ENCODE measurements around the gene BEST4. TPM values are rescaled to one million over a fixed set of nuclear protein-coding genes. Genes with fewer than 3 reads are reported as not detected.

The BEST4 gene
- total RNA-seq, 2 experiments from 2014 or later = 0.44 to 3.1 TPM

DNA sequence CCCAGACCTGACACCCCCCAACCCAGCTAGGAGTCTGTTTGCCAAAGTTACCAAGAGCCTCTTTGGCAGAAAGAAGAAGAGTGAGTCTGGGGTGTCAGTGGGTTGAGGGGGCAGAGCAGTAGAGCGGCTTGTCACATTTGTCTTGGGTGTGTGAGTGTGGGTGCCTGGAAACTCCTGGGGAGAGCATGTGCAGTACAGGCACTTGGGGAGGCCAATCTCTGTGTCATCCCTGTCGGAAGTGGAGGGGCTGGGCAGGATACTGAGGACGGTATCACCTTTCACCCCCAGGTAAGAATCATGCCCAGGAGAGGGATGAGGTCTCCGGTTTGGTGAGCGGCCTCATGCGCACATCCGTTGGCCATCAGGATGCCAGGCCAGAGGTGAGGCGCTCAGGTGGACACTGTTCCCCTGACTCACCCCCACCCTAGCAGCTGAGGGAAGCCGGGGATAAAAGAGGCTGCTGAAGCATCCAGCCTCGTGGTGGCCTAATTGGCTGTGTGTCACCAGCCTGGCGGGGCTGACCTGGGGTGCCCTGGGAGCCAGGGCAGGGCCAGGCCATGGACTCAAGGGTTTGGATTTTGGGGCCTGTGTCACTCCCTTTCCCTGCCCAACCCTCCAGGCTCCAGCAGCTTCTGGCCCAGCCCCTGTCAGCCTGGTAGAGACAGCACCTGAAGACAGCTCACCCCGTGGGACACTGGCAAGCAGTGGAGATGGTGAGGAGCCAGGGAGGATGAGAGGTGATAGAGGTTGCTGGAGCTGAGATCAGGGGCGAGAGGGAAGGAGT, 15.5 kb upstream of the BEST4 start:
- no TSS peak for BruUV-seq (replicated peaks)
- peaks cover 47% of the 10 kb centered on the region for H3K4me1 ChIP-seq (ENCODE audit: insufficient read depth, low read length, poor library complexity, severe bottlenecking)
- H3K9me2 ChIP-seq (ENCODE audit: insufficient read depth, low read length) = no peaks in the 10 kb centered on the region
- CTCF ChIA-PET (ENCODE audit: unreplicated experiment) = no interaction called here
- H2AFZ ChIP-seq (ENCODE audit: low read length) = no peak overlapping the region
- H3K4me2 ChIP-seq (ENCODE audit: low read length) = no peak overlapping the region
- H3K4me3 ChIP-seq (ENCODE audit: low read depth, low read length, poor library complexity, severe bottlenecking) = no peak overlapping the region
- DNase-seq (ENCODE audit: low spot score) = no peak
- no peaks in the 10 kb centered on the region for H3K9me3 ChIP-seq (ENCODE audit: low read length)
- H3K27ac ChIP-seq (ENCODE audit: low read depth, low read length, poor library complexity, severe bottlenecking) = no peak overlapping the region
- no peaks in the 10 kb centered on the region for H3K79me2 ChIP-seq (ENCODE audit: insufficient read depth, low read depth, low read length)
- no peak for TF ChIP-seq EZH2phosphoT487 (IDR thresholded peaks at IDR 0.05; ENCODE audit: borderline replicate concordance, low read depth, low read length)
- TF ChIP-seq, protein P1, sequence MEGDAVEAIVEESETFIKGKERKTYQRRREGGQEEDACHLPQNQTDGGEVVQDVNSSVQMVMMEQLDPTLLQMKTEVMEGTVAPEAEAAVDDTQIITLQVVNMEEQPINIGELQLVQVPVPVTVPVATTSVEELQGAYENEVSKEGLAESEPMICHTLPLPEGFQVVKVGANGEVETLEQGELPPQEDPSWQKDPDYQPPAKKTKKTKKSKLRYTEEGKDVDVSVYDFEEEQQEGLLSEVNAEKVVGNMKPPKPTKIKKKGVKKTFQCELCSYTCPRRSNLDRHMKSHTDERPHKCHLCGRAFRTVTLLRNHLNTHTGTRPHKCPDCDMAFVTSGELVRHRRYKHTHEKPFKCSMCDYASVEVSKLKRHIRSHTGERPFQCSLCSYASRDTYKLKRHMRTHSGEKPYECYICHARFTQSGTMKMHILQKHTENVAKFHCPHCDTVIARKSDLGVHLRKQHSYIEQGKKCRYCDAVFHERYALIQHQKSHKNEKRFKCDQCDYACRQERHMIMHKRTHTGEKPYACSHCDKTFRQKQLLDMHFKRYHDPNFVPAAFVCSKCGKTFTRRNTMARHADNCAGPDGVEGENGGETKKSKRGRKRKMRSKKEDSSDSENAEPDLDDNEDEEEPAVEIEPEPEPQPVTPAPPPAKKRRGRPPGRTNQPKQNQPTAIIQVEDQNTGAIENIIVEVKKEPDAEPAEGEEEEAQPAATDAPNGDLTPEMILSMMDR (conservative IDR thresholded peaks at IDR 0.05; ENCODE audit: low read length) = no peak
- intact Hi-C loops (cut with micrococcal nuclease; ENCODE audit: unreplicated experiment) = no loop called here
- no peaks in the 10 kb centered on the region for H4K20me1 ChIP-seq (ENCODE audit: insufficient read depth, low read length)
- POLR2A ChIA-PET = interaction anchor here (1.1 kb wide), 1 partner anchor 62 kb away, joined by 3 read pairs; no protein-coding TSS in a partner anchor
- H3K36me3 ChIP-seq (ENCODE audit: insufficient read depth, low read length) = peaks cover 15% of the 10 kb centered on the region

DNA sequence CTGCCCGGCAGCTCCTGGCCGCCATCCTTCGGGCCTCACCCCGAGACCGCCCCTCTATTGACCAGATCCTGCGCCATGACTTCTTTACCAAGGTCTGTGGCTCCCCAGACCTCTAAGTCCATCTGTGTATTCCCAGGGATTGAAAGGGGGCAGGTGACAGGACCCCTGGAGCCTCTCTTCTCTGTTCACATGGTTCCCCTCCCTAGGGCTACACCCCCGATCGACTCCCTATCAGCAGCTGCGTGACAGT, 15.0 kb upstream of the BEST4 start:
- Histone ChIP-seq H3K79me2 (ENCODE audit: insufficient read depth, low read depth, low read length) (no peaks in the 10 kb centered on the region), H3K4me3 (ENCODE audit: low read depth, low read length, poor library complexity, severe bottlenecking) (no peak overlapping the region), H3K36me3 (ENCODE audit: insufficient read depth, low read length) (peaks cover 15% of the 10 kb centered on the region), H4K20me1 (ENCODE audit: insufficient read depth, low read length) (no peaks in the 10 kb centered on the region), H3K9me3 (ENCODE audit: low read length) (no peaks in the 10 kb centered on the region), H3K4me2 (ENCODE audit: low read length) (no peak overlapping the region), H2AFZ (ENCODE audit: low read length) (no peak overlapping the region), H3K9me2 (ENCODE audit: insufficient read depth, low read length) (no peaks in the 10 kb centered on the region), H3K27ac (ENCODE audit: low read depth, low read length, poor library complexity, severe bottlenecking) (no peak overlapping the region), H3K4me1 (ENCODE audit: insufficient read depth, low read length, poor library complexity, severe bottlenecking) (peaks cover 42% of the 10 kb centered on the region)
- TF ChIP-seq, protein P1 (conservative IDR thresholded peaks at IDR 0.05; ENCODE audit: low read length) = no peak
- TF ChIP-seq EZH2phosphoT487 (IDR thresholded peaks at IDR 0.05; ENCODE audit: borderline replicate concordance, low read depth, low read length) = no peak
- ChIA-PET CTCF (ENCODE audit: unreplicated experiment) (no interaction called here), POLR2A (interaction anchor here (0.9 kb wide), 1 partner anchor 10 kb away, joined by 3 read pairs; no protein-coding TSS in a partner anchor)
- no TSS peak for BruUV-seq (replicated peaks)
- DNase-seq (ENCODE audit: low spot score) = no peak
- intact Hi-C loops (cut with micrococcal nuclease; ENCODE audit: unreplicated experiment) = no loop called here
